H9 (cell line): ENCODE data around the gene PAPOLA. TPM values are rescaled to one million over a fixed set of nuclear protein-coding genes. Genes with fewer than 3 reads are reported as not detected.

Experiments used
- DNase-seq: peaks from one replicate; pipeline ENCODE4 v3.0.0-alpha.2; 2017
- H2AFZ ChIP-seq: one replicate; pipeline ENCODE4 v1.6.1; 2013; ENCODE audit warnings: mild to moderate bottlenecking, low read length, control low read depth, moderate library complexity
- H2AK5ac ChIP-seq: 2 replicates; pipeline ENCODE4 v1.6.1; 2013; ENCODE audit warnings: low read length, control low read depth, mixed read lengths; ENCODE audit not compliant: insufficient read length
- H2BK120ac ChIP-seq: one replicate; pipeline ENCODE4 v1.6.1; 2013; ENCODE audit warnings: low read depth, mild to moderate bottlenecking, low read length, control low read depth, inconsistent platforms; ENCODE audit not compliant: poor library complexity, severe bottlenecking
- H2BK12ac ChIP-seq: 2 replicates; pipeline ENCODE4 v1.6.1; 2013; ENCODE audit warnings: low read length, control low read depth, mixed read lengths, low read depth; ENCODE audit not compliant: insufficient read length
- H2BK15ac ChIP-seq: 2 replicates; pipeline ENCODE4 v1.6.1; 2013; ENCODE audit warnings: low read depth, low read length, control low read depth
- H2BK20ac ChIP-seq: one replicate; pipeline ENCODE4 v1.6.1; 2013; ENCODE audit warnings: low read depth, mild to moderate bottlenecking, low read length, control low read depth, inconsistent platforms; ENCODE audit not compliant: poor library complexity, severe bottlenecking
- H2BK5ac ChIP-seq: 2 replicates; pipeline ENCODE4 v1.6.1; 2013; ENCODE audit warnings: low read length, control low read depth, mixed read lengths; ENCODE audit not compliant: insufficient read length
- H3K14ac ChIP-seq: 2 replicates; pipeline ENCODE4 v1.6.1; 2013; ENCODE audit warnings: low read length, control low read depth; ENCODE audit not compliant: insufficient read depth
- H3K18ac ChIP-seq: 2 replicates; pipeline ENCODE4 v1.6.1; 2013; ENCODE audit warnings: low read depth, mild to moderate bottlenecking, mixed read lengths, low read length, control low read depth; ENCODE audit not compliant: insufficient read length
- H3K23ac ChIP-seq: 2 replicates; pipeline ENCODE4 v1.6.1; 2013; ENCODE audit warnings: low read length, control low read depth, mixed read lengths, low read depth; ENCODE audit not compliant: insufficient read length
- H3K23me2 ChIP-seq: 2 replicates; pipeline ENCODE4 v1.6.1; 2013; ENCODE audit warnings: low read depth, mild to moderate bottlenecking, mixed read lengths, low read length, control low read depth; ENCODE audit not compliant: insufficient read length, poor library complexity, severe bottlenecking
- H3K27ac ChIP-seq: 2 replicates; pipeline ENCODE4 v1.5.1; 2013; ENCODE audit warnings: low read length, control low read depth, mixed read lengths, low read depth; ENCODE audit not compliant: insufficient read length
- H3K27me3 ChIP-seq: 2 replicates; pipeline ENCODE4 v1.6.1; 2013; ENCODE audit warnings: low read length, control low read depth, inconsistent platforms; ENCODE audit not compliant: insufficient read depth
- H3K4ac ChIP-seq: 2 replicates; pipeline ENCODE4 v1.6.1; 2013; ENCODE audit warnings: low read depth, mild to moderate bottlenecking, control low read depth, inconsistent platforms, low read length, moderate library complexity
- H3K4me1 ChIP-seq: 2 replicates; pipeline ENCODE4 v1.6.1; 2013; ENCODE audit warnings: low read length, control low read depth, inconsistent platforms; ENCODE audit not compliant: insufficient read depth
- H3K4me2 ChIP-seq: 2 replicates; pipeline ENCODE4 v1.6.1; 2013; ENCODE audit warnings: low read length, control low read depth, mixed read lengths; ENCODE audit not compliant: insufficient read length, insufficient read depth
- H3K56ac ChIP-seq: 2 replicates; pipeline ENCODE4 v1.6.1; 2013; ENCODE audit warnings: low read depth, mild to moderate bottlenecking, mixed read lengths, low read length, control low read depth; ENCODE audit not compliant: insufficient read length
- H3K79me1 ChIP-seq: 2 replicates; pipeline ENCODE4 v1.6.1; 2013; ENCODE audit warnings: low read depth, mild to moderate bottlenecking, moderate library complexity, low read length, control low read depth, inconsistent platforms; ENCODE audit not compliant: insufficient read depth, poor library complexity, severe bottlenecking
- H3K79me2 ChIP-seq: 2 replicates; pipeline ENCODE4 v1.6.1; 2013; ENCODE audit warnings: low read length, control low read depth, inconsistent platforms; ENCODE audit not compliant: insufficient read depth
- H3K9ac ChIP-seq: 2 replicates; pipeline ENCODE4 v1.6.1; 2013; ENCODE audit warnings: low read length, control low read depth, mixed read lengths; ENCODE audit not compliant: insufficient read length; ENCODE audit errors: extremely low read depth
- H3K9me3 ChIP-seq: one replicate; pipeline ENCODE4 v1.6.1; 2013; ENCODE audit warnings: low read depth, low read length, inconsistent platforms; ENCODE audit not compliant: control insufficient read depth
- H3T11ph ChIP-seq: one replicate; pipeline ENCODE4 v1.6.1; 2013; ENCODE audit warnings: mild to moderate bottlenecking, low read length, control low read depth, inconsistent platforms
- H4K20me1 ChIP-seq: one replicate; pipeline ENCODE4 v1.6.1; 2013; ENCODE audit not compliant: control insufficient read depth, insufficient read length, insufficient read depth
- H4K5ac ChIP-seq: 2 replicates; pipeline ENCODE4 v1.6.1; 2013; ENCODE audit warnings: low read depth, mild to moderate bottlenecking, mixed read lengths, low read length, control low read depth; ENCODE audit not compliant: insufficient read length
- H4K8ac ChIP-seq: replicated peaks from 2 replicates; pipeline ENCODE4 v1.6.1; 2013; ENCODE audit warnings: low read length, control low read depth, mixed read lengths, low read depth; ENCODE audit not compliant: insufficient read length
- H4K91ac ChIP-seq: 2 replicates; pipeline ENCODE4 v1.6.1; 2013; ENCODE audit warnings: low read depth, mild to moderate bottlenecking, moderate library complexity, mixed read lengths, low read length, control low read depth; ENCODE audit not compliant: insufficient read length
- H3K27ac Mint-ChIP-seq, 3 experiments: 2 replicates in 2 of 3; 3 replicates in 1 of 3; pipeline ENCODE4 v1.8.0; 2020 to 2021; ENCODE audit warnings: mixed read lengths in 3 of 3, mild to moderate bottlenecking in 1 of 3, moderate library complexity in 1 of 3
- H3K27me3 Mint-ChIP-seq: 2 replicates; pipeline ENCODE4 v1.8.0; 2021; ENCODE audit warnings: low read depth, mild to moderate bottlenecking, moderate library complexity, mixed read lengths
- H3K36me3 Mint-ChIP-seq, 3 experiments: 2 replicates in 2 of 3; 3 replicates in 1 of 3; pipeline ENCODE4 v1.8.0; 2020 to 2021; ENCODE audit warnings: low read depth in 3 of 3, mixed read lengths in 3 of 3; ENCODE audit not compliant: insufficient read depth in 1 of 3
- H3K4me1 Mint-ChIP-seq, 2 experiments: 2 replicates each; pipeline ENCODE4 v1.8.0; 2020; ENCODE audit warnings: mixed read lengths in 2 of 2
- H3K4me3 Mint-ChIP-seq, 2 experiments: 2 replicates in 1 of 2; 3 replicates in 1 of 2; pipeline ENCODE4 v1.8.0; 2020 to 2021; ENCODE audit warnings: mild to moderate bottlenecking in 2 of 2, mixed read lengths in 2 of 2, moderate library complexity in 1 of 2
- H3K9me3 Mint-ChIP-seq, 2 experiments: 2 replicates in 1 of 2; 3 replicates in 1 of 2; pipeline ENCODE4 v1.8.0; 2020; ENCODE audit warnings: mild to moderate bottlenecking in 2 of 2, mixed read lengths in 2 of 2, moderate library complexity in 1 of 2
- CTCF ChIP-seq: fragments of 200-600 bp; sonication (generic); conservative IDR thresholded peaks from 3 replicates; pipeline ENCODE4 v1.8.0; 2021; ENCODE audit warnings: antibody characterized with exemption, mild to moderate bottlenecking
- WGBS: extraction: QIAGEN DNeasy Blood & Tissue Kit; methylation state at CpG from one replicate; pipeline ENCODE4 v1.1.7; 2013; ENCODE audit warnings: missing lambda C conversion rate, low lambda C conversion rate, mixed read lengths; ENCODE audit not compliant: insufficient read length; ENCODE audit errors: extremely low coverage; 5-methylcytosine and 5-hydroxymethylcytosine counted together
- total RNA-seq: library from RNA; stranded (reverse); gene quantifications from 2 replicates; pipeline ENCODE4 v1.2.1, GENCODE V29; 2021

The PAPOLA gene
- total RNA-seq, 1 experiment from 2014 or later: 188 TPM

DNA sequence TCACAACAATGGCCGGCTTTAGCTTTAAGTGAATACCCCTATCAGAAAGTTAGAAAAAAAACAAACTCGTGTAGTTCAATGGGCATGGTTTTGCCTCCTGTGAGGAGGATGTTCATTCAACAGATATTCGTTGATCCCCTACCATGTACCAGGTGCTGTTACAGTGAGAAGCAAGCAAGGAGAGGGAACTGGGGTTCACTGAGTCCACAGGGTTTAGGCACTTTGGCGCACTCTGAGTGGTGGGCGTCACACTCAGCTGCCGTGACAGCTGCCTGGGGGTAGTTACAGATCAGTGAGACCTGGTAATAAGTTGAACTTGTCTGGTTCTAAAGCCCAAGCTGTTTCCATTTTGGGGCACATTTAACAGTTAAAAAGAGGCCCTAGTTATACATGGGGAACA, 74.2 kb downstream of the PAPOLA start:
- Histone ChIP-seq H3K14ac (no peak overlapping the region), H2BK15ac (no peak overlapping the region), H3K18ac (no peak overlapping the region), H3K9ac (no peak overlapping the region), H2BK5ac (no peak overlapping the region), H2AK5ac (no peak overlapping the region), H2BK20ac (no peak overlapping the region), H4K20me1 (no peaks in the 10 kb centered on the region), H2AFZ (no peak overlapping the region), H3K79me1 (no peaks in the 10 kb centered on the region), H4K5ac (no peak overlapping the region), H3K56ac (no peak overlapping the region), H3K27me3 (no peaks in the 10 kb centered on the region), H4K8ac (no peak overlapping the region), H2BK120ac (no peak overlapping the region), H3K79me2 (no peaks in the 10 kb centered on the region), H2BK12ac (no peak overlapping the region), H3T11ph (no peak overlapping the region), H3K23ac (no peak overlapping the region), H3K4me1 (peaks cover 6% of the 10 kb centered on the region; the same call in 1 of the 2 replicates), H3K4me2 (no peak overlapping the region), H3K27ac (no peak overlapping the region), H3K4ac (no peak overlapping the region), H3K9me3 (no peaks in the 10 kb centered on the region), H3K23me2 (no peaks in the 10 kb centered on the region), H4K91ac (no peak overlapping the region)
- no CpG with 5 or more reads among the region's 6 CpGs for WGBS
- no peak for DNase-seq
- H3K9me3 Mint-ChIP-seq: no peaks in the 10 kb centered on the region
- H3K27me3 Mint-ChIP-seq: no peaks in the 10 kb centered on the region; the same call in 1 of the 2 replicates
- no peak for TF ChIP-seq CTCF
- peaks cover 21 to 38% of the 10 kb centered on the region in 2 experiments for H3K4me1 Mint-ChIP-seq
- no peak overlapping the region for H3K4me3 Mint-ChIP-seq
- peaks cover 0 to 3% (median 0%) of the 10 kb centered on the region in 3 experiments; a peak in 2 of 7 replicates for H3K36me3 Mint-ChIP-seq
- no peak overlapping the region for H3K27ac Mint-ChIP-seq
